GM21576 (cell line): Measurements from ENCODE around the gene SRGN.
A peak's percentile ranks its signal among the peaks of the same experiment; 100 is the strongest.

ENCODE experiments used
- ATAC-seq: cut with Tn5 transposase; IDR thresholded peaks from one replicate; pipeline ENCODE4 v1.9.1; 2021; ENCODE audit warnings: mild to moderate bottlenecking, moderate library complexity; ENCODE audit not compliant: unreplicated experiment

The SRGN gene

GRCh38 chr10:69060127-69060798 is 27.6 kb upstream of the SRGN start:
- ATAC-seq: no peak

GRCh38 chr10:69061305-69062161 is 26.4 kb upstream of the SRGN start:
- peak; percentile 48 for ATAC-seq

- no peak for ATAC-seq
Measured at GRCh38 chr10:69062901-69063300, 25.0 kb upstream of the SRGN start.

- ATAC-seq: no peak
Measured at GRCh38 chr10:69064762-69065328, 23.1 kb upstream of the SRGN start.

GRCh38 chr10:69065406-69066361 is 22.2 kb upstream of the SRGN start:
- ATAC-seq: peak; percentile 48

GRCh38 chr10:69067189-69067588 is 20.7 kb upstream of the SRGN start:
- ATAC-seq: no peak

- no peak for ATAC-seq
Measured at GRCh38 chr10:69068549-69068948, 19.4 kb upstream of the SRGN start.

- no peak for ATAC-seq
Measured at GRCh38 chr10:69069090-69070042, 18.5 kb upstream of the SRGN start.

- no peak for ATAC-seq
Measured at GRCh38 chr10:69070951-69071350, 17.0 kb upstream of the SRGN start.

GRCh38 chr10:69071610-69072009 is 16.3 kb upstream of the SRGN start:
- ATAC-seq: no peak

GRCh38 chr10:69073026-69073425 is 14.9 kb upstream of the SRGN start:
- ATAC-seq: no peak

- ATAC-seq: no peak
Measured at GRCh38 chr10:69073736-69074364, 14.1 kb upstream of the SRGN start.

- ATAC-seq: no peak
Measured at GRCh38 chr10:69074532-69074931, 13.4 kb upstream of the SRGN start.

- ATAC-seq: no peak
Measured at GRCh38 chr10:69075431-69075830, 12.5 kb upstream of the SRGN start.

- no peak for ATAC-seq
Measured at GRCh38 chr10:69078311-69078710, 9.6 kb upstream of the SRGN start.

- ATAC-seq: no peak
Measured at GRCh38 chr10:69080226-69080625, 7.7 kb upstream of the SRGN start.

- ATAC-seq: no peak
Measured at GRCh38 chr10:69086001-69086509, 1.8 kb upstream of the SRGN start.

GRCh38 chr10:69088471-69088769 is 517 bp downstream of the SRGN start:
- ATAC-seq: no peak

- ATAC-seq: no peak
Measured at GRCh38 chr10:69088801-69089501, 1.0 kb downstream of the SRGN start.
